NOMO-1 treated with dmso at 0.1 percent for 144 hours (cell line): Measurements from ENCODE around the gene ADGRG7.
"Not testable (repeated sequence)": the region's sequence is repeated elsewhere in the genome, so short reads cannot be mapped to it uniquely, and the experiment has no call there.

Experiments
- DNase-seq: peaks from one replicate; lab custom pipeline; 2025; ENCODE audit not compliant: unreplicated experiment; lab: John Stamatoyannopoulos, UW

The ADGRG7 gene

GRCh38 chr3:100609305-100609704 is at the start of gene ADGRG7:
TSS of gene ADGRG7 (plus strand) at chr3:100609601. CDS start at chr3:100609857, 256 bp downstream.
- no peak for DNase-seq

GRCh38 chr3:100560426-100560825 is 49.0 kb upstream of the ADGRG7 start:
- no peak for DNase-seq

- DNase-seq, result no peak
Measured at GRCh38 chr3:100561459-100562158, 47.8 kb upstream of the ADGRG7 start.

- no peak for DNase-seq
Measured at GRCh38 chr3:100562224-100562857, 47.1 kb upstream of the ADGRG7 start.

- DNase-seq, result no peak
Measured at GRCh38 chr3:100563228-100563627, 46.2 kb upstream of the ADGRG7 start.

- no peak for DNase-seq
Measured at GRCh38 chr3:100563652-100564211, 45.7 kb upstream of the ADGRG7 start.

GRCh38 chr3:100570811-100571210 is 38.6 kb upstream of the ADGRG7 start:
- no peak for DNase-seq

- DNase-seq, result no peak
Measured at GRCh38 chr3:100574536-100574935, 34.9 kb upstream of the ADGRG7 start.

- no peak for DNase-seq
Measured at GRCh38 chr3:100575704-100576103, 33.7 kb upstream of the ADGRG7 start.

- no peak for DNase-seq
Measured at GRCh38 chr3:100577382-100578008, 31.9 kb upstream of the ADGRG7 start.

GRCh38 chr3:100578646-100579045 is 30.8 kb upstream of the ADGRG7 start:
- no peak for DNase-seq

- DNase-seq, result no peak
Measured at GRCh38 chr3:100580147-100580546, 29.3 kb upstream of the ADGRG7 start.

GRCh38 chr3:100581650-100582049 is 27.8 kb upstream of the ADGRG7 start:
- no peak for DNase-seq

GRCh38 chr3:100582157-100582556 is 27.2 kb upstream of the ADGRG7 start:
- not testable (repeated sequence) for DNase-seq

- DNase-seq, result no peak
Measured at GRCh38 chr3:100584101-100584660, 25.2 kb upstream of the ADGRG7 start.

- no peak for DNase-seq
Measured at GRCh38 chr3:100586832-100587231, 22.6 kb upstream of the ADGRG7 start.

GRCh38 chr3:100588251-100588650 is 21.1 kb upstream of the ADGRG7 start:
- no peak for DNase-seq

GRCh38 chr3:100590114-100590839 is 19.1 kb upstream of the ADGRG7 start:
- DNase-seq, result peak; percentile 54

- DNase-seq, result no peak
Measured at GRCh38 chr3:100590840-100591147, 18.6 kb upstream of the ADGRG7 start.

- DNase-seq, result no peak
Measured at GRCh38 chr3:100591411-100591810, 18.0 kb upstream of the ADGRG7 start.
